HPDE6-E6E7 (cell line): Measurements from ENCODE around the gene PDE4C.
"Not testable (repeated sequence)": the region's sequence is repeated elsewhere in the genome, so short reads cannot be mapped to it uniquely, and the experiment has no call there.

Experiments used
- DNase-seq: peaks from one replicate; pipeline ENCODE4 v3.0.0; 2011; ENCODE audit warnings: missing footprints; ENCODE audit errors: extremely low spot score

The PDE4C gene

GRCh38 chr19:18223860-18224524 is 2.2 kb downstream of the PDE4C start:
- no peak for DNase-seq

- no peak for DNase-seq
Measured at GRCh38 chr19:18221815-18222725, 4.2 kb downstream of the PDE4C start.

GRCh38 chr19:18220632-18221275 is 5.5 kb downstream of the PDE4C start:
- DNase-seq = no peak

- no peak for DNase-seq
Measured at GRCh38 chr19:18219911-18220631, 6.2 kb downstream of the PDE4C start.

- no peak for DNase-seq
Measured at GRCh38 chr19:18218600-18218999, 7.6 kb downstream of the PDE4C start.

GRCh38 chr19:18218159-18218558 is 8.1 kb downstream of the PDE4C start:
- no peak for DNase-seq

- no peak for DNase-seq
Measured at GRCh38 chr19:18216789-18217188, 9.4 kb downstream of the PDE4C start.

- no peak for DNase-seq
Measured at GRCh38 chr19:18214779-18215433, 11.3 kb downstream of the PDE4C start.

GRCh38 chr19:18211683-18212082 is 14.6 kb downstream of the PDE4C start:
- DNase-seq = no peak

- not testable (repeated sequence) for DNase-seq
Measured at GRCh38 chr19:18209912-18210311, 16.3 kb downstream of the PDE4C start.

GRCh38 chr19:18208098-18208951 is 17.9 kb downstream of the PDE4C start:
- no peak for DNase-seq

GRCh38 chr19:18206018-18206417 is 20.2 kb downstream of the PDE4C start:
- no peak for DNase-seq

- DNase-seq = no peak
Measured at GRCh38 chr19:18205200-18205892, 20.9 kb downstream of the PDE4C start.

GRCh38 chr19:18204394-18205199 is 21.6 kb downstream of the PDE4C start:
- no peak for DNase-seq

- peak; percentile 99 for DNase-seq
Measured at GRCh38 chr19:18203863-18204393, 22.3 kb downstream of the PDE4C start, which contains the start of gene RAB3A. TSS of gene RAB3A (minus strand) at chr19:18204042. CDS start at chr19:18202740, 1,302 bp downstream.

GRCh38 chr19:18203408-18203862 is 22.8 kb downstream of the PDE4C start:
- no peak for DNase-seq

GRCh38 chr19:18202778-18203407 is 23.3 kb downstream of the PDE4C start:
- no peak for DNase-seq

GRCh38 chr19:18202397-18202777 is 23.9 kb downstream of the PDE4C start:
- no peak for DNase-seq
